Epithelial cell of prostate (primary cell): ENCODE measurements around the gene TENM3.

Experiments
- DNase-seq: peaks from one replicate; pipeline ENCODE4 v3.0.0-alpha.2; 2011; ENCODE audit warnings: low read depth, low spot score
- H3K27ac ChIP-seq: fragments of 450-650 bp; 2 replicates; pipeline ENCODE4 v1.5.1; 2017; ENCODE audit warnings: mild to moderate bottlenecking

TENM3 gene

DNA sequence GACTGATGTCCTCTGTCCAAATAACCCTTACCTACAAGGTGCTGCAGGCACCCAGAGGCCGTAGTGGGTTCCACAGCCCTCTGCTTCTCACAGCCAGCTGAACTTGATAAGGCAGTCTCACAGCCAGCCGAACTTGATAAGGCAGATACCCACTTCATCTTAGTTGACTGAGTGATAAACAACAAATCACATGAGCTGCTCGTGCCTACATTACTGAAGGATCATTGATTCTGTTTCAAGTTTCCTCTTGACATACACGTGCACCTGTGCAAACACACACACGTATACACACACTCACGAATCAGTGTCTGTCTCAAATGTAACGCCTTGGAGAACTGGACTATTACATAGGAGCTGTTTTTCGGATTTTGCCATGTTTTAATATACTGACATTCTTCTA is 397.7 kb downstream of the TENM3 start:
- H3K27ac ChIP-seq: no peak overlapping the region
- no peak for DNase-seq

DNA sequence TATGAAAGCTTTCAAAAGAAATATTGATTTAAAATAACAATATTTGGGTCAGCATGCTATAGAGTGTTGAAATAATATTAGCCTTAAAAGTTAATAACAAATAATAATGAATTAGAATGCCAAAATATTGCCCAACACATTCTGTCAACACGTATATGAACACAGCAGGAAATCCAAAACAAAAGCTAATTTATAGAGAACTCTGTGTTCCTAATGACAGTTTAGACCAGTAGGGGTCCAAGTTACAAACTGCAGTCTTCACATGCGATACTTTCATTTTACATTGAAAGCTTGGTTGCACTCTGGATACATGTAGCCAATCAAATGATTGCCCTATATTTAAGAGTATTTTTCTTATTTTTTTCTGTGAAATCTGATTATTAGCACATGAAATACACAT is 399.6 kb downstream of the TENM3 start:
- no peak overlapping the region for H3K27ac ChIP-seq
- no peak for DNase-seq

DNA sequence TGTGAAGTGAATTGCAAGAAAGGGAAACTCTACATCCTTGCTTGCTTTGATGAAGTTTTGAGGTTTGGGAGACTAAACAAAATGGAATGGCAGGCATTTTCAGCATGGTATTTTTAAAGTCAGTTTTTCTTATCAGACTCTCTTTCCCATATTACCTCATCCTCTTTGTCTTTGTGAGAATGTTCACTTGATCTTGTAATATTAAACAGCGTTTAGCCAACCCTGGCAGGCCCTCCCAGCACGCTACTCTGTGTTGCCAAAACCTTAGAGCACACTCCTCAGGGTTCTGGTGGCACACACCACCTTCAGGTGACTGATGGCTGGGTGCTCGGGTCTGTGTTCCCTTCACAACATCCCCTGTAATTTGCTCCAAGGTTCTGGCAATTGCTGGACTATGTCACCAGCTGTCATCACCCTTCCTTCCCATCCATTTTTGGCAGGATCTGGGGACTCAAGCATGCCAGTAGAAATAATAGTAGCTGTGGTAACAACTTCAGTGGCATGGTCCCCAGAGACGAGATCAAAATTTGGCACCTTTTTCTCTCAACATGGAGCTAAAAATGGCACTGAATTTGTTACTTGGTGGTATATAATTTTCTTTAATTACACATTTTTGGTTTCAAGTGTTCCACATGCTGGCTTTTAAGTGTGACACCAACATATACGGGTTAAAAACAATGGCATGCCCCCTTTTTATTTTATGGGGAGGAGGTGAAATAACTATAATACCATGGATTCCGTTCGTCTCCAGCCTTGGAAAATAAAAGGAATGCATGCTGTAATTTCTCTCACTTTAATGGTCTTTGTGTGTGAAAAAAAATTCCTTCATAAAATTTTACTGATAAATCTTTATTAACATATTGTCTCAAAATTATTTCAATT is 400.8 kb downstream of the TENM3 start:
- no peak overlapping the region for H3K27ac ChIP-seq
- DNase-seq: no peak

DNA sequence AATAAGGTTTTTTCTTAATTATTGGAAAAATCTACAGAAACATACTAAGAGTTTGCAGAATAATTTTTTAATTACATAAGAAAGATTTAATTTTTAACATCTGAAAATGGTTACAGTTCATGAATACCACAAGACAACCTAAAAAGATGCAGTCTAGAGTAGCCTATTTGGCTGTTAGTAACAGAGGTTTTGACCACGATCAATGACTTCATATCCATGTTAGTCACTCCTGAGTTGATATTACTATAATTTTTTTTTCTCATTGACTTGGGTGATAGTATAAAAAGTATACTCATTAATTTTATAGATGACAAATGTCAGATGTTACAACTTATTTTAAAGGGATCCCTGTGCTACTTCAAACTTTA is 401.5 kb downstream of the TENM3 start:
- DNase-seq: no peak
- H3K27ac ChIP-seq: no peak overlapping the region

DNA sequence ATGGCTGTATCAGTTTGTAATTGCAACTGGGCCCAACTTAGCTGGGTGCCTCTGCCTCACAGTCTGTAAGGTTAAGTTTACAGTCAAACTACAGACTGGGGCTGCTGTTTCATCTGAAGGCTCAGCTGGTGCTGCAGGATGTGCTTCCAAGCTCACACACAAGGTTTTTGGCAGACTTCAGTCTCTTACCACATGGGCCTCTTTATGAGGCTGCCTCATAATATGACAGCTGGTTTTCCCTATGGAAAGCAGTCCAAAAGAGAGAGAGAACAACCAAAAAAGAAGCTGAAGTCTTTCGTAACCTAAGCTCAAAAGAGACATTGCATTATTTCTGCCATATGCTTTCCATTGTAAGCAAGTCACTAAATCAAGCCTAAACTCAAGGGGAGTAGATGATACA is 402.3 kb downstream of the TENM3 start:
- DNase-seq: no peak
- H3K27ac ChIP-seq: no peak overlapping the region

DNA sequence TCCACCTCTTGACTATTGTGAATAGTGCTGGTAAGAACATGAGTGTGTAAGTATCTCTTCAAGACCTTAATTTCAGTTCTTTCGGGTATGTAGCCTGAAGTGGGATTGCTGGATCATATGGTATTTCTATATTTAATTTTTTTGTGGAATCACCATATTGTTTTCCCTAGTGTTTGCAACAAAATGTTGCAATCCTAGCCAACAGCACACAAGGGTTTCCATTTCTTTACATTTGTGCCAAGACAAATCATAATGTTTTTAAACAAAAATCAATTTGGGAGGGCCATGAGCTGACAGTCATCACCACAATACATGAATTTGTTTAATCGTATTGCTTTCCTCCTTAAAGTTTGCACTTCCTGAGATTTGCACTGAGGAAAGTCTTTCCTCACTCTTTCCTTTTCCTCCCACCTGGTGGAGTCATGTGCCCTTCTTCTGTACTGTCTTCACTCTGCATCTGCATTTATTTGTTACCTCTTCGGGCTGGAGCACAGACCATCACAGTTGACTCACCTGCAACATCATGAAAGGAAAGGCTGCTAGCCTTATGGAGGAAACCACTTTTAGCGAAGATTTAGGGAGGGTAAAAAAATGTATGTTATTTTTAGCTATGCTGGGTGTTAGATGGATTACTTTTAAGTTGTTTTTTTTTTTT is 404.6 kb downstream of the TENM3 start:
- no peak overlapping the region for H3K27ac ChIP-seq
- no peak for DNase-seq

DNA sequence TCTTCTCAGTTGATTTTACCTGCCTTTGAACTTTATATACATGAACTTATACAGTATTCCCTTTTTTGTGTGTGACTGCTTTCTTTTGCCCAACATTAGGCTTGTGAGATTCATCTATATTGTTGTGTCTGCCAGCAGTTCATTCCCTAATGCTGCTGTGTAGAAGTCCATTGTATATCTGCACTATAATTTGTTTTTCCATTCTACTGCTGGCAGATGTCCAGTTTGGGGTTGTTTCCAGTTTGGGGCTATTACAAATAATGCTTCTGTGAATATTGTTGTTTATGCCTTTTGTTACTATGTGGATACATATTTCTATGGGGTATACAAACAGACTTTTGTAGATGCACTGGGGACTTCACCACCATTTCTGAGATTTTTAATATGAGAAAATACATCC is 405.6 kb downstream of the TENM3 start:
- no peak overlapping the region for H3K27ac ChIP-seq

DNA sequence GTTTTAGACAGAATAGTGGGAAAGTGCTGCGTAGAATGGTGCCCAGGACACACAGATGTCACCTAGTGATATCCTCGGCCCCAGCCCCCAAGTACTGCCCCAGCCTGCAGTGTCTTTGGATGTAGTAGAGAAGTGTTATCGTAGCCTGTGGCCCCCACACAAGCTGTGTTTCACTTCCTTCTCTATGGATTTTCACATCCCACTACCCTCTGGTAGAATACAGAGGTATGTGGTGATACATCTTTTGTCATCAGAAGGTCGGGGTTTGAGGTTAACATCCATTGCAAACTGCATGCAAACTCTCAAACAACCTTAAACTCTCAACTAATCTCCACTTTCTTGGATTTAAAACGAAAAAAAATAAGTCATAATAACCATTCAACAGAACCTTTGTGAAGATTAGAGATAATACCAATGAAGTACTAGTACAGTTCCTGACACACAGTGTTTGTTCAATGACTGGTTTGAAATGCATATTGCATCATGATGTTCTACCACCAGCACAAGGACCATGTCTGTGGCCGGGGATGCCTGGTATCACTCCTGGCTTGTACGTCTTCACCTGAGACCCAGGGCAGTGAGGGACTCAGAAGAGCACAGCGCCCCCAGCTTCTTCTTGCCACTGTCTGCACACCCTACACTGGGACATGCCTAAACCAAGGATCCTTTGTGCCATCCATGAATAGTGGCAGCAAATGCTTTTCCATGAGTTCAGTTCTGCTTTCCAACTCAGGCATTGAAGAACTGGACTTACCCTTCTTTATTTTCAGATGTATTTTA is 406.7 kb downstream of the TENM3 start:
- DNase-seq: no peak
- no peak overlapping the region for H3K27ac ChIP-seq

More for the DNA sequence above, 405.6 kb downstream of the TENM3 start:
- DNase-seq: no peak

DNA sequence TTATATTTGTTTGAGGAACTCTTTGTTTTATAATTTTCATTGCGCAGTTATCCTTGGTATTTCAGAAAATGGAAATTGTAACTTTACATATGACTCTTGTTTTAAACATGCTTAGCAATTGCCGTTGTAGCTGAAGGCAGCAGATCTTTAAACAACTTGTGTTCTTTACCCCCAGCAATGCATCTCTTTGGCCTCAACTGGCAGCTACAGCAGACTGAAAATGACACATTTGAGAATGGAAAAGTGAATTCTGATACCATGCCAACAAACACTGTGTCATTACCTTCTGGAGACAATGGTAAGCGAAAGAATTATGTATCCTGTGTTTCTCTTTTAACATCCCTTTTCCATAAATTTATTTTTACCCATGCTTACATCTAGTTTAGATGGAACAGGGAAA is 410.4 kb downstream of the TENM3 start:
- no peak for DNase-seq
- H3K27ac ChIP-seq: no peak overlapping the region

DNA sequence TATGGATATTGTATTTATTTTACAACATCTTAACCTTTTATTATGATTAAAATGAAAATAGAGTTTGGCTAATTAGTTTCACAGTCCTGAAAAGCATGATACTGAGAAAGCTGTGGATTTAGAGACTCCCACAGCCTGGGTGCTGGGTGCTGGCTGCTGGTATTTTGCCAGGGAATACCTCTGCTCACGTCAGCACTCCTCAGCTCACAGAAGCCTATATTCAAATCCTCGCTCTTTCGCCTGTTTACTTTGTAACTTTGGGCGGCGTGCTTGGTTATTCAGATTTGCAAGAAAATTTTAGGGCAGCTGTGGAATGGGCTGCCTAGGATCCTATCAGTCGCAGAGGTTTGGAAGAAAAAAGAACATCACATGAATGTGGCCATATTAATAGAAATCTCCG is 412.1 kb downstream of the TENM3 start:
- H3K27ac ChIP-seq: no peak overlapping the region
- no peak for DNase-seq

DNA sequence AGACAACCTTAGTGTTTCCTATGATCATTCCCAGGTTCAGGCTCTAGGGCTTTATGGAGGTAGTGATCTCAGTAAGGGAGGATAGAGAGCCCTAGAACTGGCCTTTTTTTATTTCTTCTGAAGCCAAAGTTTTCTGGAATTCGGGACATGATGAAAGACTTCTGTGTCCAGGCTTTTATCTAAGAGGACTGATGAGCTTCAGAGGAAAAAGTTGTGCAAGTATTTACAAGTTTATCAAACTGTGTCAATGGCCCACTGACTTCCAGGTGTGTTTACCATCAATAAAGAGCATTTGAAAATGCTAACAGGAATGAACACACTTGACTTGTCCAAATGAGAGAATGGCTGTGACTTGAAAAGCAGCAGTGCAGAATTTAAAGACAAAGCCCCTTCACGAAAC is 419.3 kb downstream of the TENM3 start:
- H3K27ac ChIP-seq: no peak overlapping the region
- no peak for DNase-seq

DNA sequence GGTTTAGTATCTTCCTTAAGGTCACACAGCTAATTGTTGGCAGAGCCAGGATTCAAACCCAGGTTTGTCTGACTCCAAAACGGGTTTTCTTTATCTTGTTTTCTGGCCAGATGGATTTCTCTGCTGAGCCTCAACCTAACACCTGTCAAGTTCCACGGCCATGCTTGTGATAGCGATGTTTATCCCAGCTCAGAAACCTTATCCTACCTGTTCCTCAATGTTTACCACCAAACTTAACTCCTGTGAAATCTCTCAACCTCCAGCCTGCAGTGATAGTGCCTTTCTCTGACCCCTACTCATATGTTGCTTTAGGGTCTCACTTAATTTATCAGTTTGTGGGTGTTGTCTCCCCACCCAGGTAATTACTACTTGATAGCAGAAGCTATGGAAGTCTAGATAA is 428.0 kb downstream of the TENM3 start:
- no peak for DNase-seq
- no peak overlapping the region for H3K27ac ChIP-seq

DNA sequence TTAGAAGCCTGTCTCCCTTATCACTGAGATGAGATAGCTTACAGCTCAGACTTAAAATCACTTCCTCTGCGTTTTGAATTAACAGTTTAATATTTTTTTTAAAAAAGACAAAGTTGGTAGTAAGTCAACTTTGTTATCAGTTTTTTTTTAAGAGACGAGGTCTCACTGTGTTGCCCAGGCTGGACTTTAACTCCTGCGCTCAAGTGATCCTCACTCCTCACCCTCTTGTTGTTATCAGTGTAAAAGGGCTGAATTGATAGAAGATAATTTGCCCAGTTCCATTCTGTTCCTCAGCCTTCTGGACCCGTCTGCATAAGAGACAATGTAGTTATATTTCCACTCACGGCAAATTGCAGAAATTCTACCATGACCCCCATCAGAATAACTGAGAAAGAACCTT is 428.5 kb downstream of the TENM3 start:
- DNase-seq: no peak
- no peak overlapping the region for H3K27ac ChIP-seq

DNA sequence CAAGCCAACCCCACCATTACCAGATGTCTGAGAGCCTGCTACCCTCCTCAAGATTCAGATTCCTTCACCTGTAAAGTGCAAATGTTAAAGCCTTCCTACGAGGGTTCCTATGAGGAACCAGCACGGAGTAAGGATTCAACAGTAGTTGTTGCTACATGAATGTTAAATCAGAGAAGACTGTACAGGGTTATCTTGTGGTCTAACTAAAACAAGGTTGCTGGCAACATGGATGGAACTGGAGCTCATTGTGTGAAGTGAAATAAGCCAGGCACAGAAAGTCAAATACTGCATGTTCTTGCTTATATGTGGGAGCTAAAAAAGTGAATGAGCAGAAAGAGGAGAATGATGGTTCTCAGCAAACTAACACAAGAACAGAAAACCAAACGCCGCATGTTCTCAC is 435.4 kb downstream of the TENM3 start:
- no peak for DNase-seq
- H3K27ac ChIP-seq: no peak overlapping the region

DNA sequence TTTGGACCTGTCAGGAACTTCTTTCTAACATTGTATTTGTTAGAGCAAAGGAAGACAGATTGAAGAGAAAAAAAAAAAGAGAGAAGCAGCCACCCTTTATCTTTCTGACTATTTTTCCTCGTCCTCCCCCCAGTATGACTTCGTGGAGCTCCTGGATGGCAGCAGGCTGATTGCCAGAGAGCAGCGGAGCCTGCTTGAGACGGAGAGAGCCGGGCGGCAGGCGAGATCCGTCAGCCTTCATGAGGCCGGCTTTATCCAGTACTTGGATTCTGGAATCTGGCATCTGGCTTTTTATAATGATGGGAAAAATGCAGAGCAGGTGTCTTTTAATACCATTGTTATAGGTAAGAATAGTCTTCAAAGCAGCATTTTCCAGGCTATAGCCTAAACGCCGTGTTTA is 436.3 kb downstream of the TENM3 start:
- no peak overlapping the region for H3K27ac ChIP-seq
- DNase-seq: no peak

DNA sequence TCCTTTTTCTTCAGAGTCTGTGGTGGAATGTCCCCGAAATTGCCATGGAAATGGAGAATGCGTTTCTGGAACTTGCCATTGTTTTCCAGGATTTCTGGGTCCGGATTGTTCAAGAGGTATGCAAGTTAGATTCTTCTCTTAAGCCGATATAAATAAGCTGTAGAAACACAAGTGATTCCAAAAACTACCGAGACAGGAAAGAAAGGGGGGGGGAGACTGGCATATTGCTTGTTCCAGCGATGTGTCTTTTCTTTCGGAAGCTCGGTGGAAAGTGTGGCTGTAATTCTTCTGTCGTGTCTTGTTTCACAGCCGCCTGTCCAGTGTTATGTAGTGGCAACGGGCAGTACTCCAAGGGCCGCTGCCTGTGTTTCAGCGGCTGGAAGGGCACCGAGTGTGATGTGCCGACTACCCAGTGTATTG is 437.0 kb downstream of the TENM3 start:
- no peak overlapping the region for H3K27ac ChIP-seq
- no peak for DNase-seq

DNA sequence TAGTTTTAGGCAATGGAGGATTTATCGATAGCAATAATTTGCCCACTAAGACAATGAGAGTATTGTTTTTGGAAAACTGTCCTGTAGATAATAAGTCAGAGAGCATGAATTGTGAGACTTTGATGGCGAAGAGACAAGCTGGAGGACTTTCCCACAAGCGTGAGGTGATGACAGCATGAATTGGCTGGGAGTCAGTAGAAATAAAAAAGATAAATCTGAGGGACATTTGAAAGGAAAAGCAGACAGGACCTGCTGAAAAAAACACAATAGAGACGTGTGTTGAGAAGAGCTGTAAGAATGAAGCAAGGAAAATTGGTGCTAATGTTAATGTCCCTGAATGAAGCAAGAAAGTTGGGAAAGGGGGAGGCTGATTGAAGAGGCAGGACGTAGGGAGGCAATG is 440.5 kb downstream of the TENM3 start:
- no peak for DNase-seq
- H3K27ac ChIP-seq: no peak overlapping the region

DNA sequence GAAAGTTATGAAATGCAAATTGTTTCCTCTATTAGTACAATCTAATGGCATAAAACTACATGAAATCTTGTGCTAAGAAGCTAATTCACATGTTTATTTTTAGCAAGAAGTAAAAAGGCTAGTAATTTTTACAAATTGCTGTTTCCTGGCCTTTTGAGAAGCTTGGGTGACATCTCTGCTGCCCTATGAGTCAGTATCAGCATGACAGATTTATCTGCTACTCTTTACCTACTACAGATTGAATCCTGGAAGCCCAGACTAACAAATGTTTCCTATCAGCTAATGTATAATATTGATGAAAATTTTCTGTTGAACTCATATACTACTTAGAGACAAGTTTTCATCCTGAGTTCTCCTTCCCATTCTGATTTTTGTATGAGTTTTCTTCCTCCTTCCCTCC is 441.6 kb downstream of the TENM3 start:
- H3K27ac ChIP-seq: no peak overlapping the region

DNA sequence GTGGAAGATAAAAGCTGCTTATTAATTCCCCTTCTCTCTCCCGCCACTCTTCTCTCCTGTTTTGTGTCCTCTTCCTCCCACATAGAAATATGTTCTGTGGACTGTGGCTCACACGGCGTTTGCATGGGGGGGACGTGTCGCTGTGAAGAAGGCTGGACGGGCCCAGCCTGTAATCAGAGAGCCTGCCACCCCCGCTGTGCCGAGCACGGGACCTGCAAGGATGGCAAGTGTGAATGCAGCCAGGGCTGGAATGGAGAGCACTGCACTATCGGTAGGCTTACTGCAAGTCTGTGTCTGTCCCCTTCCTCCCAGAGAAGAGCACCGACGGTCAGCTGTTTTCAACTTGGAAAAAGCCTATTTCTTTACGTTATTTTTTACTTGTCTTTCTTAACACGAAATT is 444.9 kb downstream of the TENM3 start:
- no peak for DNase-seq
- no peak overlapping the region for H3K27ac ChIP-seq

More for the DNA sequence above, 441.6 kb downstream of the TENM3 start:
- no peak for DNase-seq

DNA sequence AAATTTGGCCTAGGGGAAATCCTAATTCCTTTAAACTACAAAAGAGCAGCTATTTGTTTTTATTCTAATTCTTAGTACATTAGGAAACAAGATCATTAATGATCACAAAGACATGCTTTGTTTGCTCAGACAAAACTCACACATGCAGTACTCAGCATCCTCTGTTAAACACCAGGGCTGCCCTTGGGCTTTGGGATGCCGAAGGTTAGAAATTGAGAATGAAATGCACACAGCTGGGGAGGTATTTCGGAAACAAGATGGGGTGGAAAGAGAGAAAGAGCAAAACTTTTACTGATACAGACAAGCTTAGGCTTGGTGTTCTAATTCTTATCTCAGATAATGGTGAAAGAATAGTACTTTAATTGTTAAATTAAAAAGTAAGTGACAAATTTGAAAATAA is 451.3 kb downstream of the TENM3 start:
- no peak overlapping the region for H3K27ac ChIP-seq
- no peak for DNase-seq

DNA sequence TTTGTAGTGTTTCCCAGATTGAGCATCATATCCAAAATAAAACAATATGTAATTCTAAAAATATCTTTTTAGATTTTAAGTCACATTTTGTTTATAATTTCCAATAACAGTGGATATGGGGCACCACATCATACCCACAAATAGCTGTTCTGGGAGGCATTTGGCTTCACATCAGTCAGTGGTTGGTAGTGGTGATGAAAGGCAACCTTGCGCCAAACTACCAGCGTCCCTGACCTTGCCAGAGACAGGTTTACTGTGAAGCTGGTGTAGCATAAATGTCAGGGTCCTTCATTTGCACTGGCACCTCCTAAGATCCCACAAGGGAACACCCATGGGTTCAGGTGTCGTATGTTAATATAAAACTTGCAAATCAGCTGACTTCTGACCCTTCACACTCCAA is 451.8 kb downstream of the TENM3 start:
- DNase-seq: no peak
- no peak overlapping the region for H3K27ac ChIP-seq
